LNCAP (cell line): ENCODE data around the gene CCDC149.

Experiments
- TF ChIP-seq, protein P1 (sequence below): fragments of 450-650 bp; IDR thresholded peaks from 2 replicates; pipeline ENCODE4 v1.5.1; 2017; ENCODE audit warnings: mild to moderate bottlenecking

The CCDC149 gene

DNA sequence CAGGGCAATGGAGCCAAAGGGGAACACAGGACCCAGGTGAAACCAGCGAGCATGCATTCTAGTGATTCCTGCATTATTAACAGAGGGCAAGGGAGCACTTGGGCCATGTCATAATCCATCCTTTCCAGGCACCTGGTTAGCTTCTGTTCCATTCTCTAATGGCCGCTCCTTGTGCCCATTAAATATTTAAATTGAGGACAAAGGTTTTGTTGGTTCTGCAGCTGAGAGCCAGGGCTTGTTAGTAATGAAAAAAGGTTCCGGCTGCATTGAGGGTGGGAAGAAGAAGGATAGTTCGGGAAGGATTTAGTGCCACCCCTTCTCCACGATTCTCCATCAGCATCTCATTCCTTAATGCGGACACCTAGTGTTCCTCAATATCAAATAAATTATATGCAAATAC is 103.9 kb downstream of the CCDC149 start:
- TF ChIP-seq, protein P1, sequence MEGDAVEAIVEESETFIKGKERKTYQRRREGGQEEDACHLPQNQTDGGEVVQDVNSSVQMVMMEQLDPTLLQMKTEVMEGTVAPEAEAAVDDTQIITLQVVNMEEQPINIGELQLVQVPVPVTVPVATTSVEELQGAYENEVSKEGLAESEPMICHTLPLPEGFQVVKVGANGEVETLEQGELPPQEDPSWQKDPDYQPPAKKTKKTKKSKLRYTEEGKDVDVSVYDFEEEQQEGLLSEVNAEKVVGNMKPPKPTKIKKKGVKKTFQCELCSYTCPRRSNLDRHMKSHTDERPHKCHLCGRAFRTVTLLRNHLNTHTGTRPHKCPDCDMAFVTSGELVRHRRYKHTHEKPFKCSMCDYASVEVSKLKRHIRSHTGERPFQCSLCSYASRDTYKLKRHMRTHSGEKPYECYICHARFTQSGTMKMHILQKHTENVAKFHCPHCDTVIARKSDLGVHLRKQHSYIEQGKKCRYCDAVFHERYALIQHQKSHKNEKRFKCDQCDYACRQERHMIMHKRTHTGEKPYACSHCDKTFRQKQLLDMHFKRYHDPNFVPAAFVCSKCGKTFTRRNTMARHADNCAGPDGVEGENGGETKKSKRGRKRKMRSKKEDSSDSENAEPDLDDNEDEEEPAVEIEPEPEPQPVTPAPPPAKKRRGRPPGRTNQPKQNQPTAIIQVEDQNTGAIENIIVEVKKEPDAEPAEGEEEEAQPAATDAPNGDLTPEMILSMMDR: no peak

DNA sequence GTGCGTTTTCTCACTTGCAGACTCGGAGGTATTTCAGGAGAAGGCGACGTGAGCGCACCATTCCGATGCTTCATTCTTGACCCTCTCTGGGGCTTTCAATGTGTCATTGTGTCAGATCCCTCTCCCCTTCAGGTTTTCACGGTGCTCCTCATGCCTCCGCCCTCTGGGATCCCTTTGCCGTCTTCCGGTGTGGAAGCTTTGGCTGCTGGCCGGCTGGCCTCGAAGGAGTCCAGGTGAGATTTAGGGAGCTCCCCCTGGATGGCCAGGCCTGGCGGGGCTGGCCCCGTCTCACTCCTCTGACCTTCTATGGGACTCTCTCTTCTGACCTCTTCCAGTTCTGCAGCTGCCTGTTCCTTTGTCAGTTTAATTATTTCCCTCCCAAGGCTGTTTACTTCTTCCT is 104.6 kb downstream of the CCDC149 start:
- TF ChIP-seq, protein P1: no peak

DNA sequence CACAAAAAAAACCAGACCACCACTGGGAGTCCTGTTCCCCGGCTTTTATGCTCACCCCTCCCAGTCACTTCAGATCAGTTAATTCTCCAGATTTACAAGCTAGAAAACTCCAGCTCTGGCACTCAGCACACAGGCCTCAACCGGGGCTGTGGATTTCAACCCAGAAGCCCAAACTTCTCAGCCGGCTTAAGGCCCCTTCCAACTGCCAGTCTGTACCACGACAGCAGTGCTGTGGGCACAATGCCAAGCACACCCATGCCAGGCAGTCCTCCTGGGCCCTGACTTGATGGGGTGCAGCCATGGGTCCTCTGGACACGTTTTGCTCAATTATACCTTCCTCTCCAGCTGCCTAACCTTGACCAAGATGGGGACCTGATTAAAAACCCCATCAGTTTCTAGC is 105.2 kb downstream of the CCDC149 start:
- TF ChIP-seq, protein P1: no peak

DNA sequence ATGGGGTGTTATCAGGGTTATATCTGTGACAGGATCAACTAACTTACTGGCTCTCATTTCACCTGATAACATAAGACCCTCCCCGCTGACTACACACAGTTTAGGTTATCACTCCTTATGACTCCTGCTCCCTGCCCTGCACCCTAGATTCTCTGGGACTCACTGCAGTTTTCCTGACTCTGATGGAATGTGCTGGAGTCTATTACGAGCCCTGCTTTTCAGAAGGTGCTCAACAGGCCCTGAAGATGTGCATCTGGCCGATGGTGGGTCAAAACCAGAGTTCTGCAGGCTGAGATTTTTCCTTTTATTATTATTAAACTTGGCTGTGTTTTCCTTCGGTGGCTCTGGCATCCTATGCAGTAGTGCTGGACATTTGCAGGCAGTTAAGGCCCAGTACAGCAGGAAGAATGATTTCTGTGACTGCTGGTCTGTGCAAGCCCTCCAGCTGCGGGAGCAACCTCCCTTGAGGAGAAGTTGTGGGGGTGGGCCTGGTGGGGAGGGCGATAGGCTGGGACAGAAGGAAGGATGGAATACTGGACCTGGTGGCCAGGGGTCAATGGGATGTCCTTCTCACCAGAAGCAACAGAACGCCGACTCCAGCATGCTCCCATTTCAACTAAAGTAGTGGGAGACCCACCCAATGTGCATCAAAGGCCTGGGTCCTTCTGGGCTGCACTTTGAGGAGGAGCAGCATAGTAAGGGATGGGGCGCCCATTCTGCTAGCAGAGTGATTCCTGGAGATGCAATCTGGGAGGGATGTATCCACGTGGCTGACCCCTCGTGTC is 106.4 kb downstream of the CCDC149 start:
- TF ChIP-seq, protein P1: no peak

- TF ChIP-seq, protein P1: no peak
These were observed 107.3 kb downstream of the CCDC149 start for GRCh38 chr4:24805566-24805965.

DNA sequence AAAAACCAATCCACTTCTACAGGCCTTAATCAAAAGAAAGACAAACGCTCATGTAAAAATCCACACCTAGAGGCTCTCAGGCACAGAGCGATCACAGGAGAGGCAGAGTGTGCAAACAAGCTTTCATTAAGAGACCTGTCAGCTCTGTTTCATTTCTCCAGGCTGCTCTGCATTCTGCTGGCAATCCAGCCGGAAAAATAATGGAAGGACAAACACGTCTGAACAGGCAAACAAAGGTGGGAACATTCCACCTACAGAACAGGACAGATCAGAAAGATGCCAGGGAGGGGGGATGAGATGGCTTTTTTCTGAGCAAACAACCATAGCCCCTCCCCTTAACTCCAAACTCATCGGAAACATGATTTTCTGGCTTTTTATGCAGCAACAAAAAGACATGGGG is 107.8 kb downstream of the CCDC149 start:
- TF ChIP-seq, protein P1: no peak

DNA sequence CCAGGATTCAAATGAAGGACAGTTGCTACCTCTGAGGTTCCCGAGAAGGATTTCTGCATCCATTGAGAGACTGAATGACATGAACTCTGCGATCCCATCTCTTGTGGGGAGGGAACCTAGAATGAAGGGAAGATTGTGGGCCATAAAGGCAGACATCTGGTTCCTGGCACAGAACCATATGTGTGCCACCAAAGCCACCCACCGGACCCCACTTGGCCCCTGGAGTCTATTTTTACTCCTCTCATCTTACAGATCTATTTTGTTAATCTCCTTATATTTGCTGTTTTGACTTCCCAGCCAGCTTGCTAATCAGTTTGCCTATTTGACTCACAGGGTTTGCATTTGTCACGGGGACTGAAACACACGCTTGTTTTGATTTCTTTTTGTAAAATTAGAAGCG is 110.2 kb downstream of the CCDC149 start:
- TF ChIP-seq, protein P1: no peak
